ENCODE measurements around the gene C6orf136.

The C6orf136 gene

DNA sequence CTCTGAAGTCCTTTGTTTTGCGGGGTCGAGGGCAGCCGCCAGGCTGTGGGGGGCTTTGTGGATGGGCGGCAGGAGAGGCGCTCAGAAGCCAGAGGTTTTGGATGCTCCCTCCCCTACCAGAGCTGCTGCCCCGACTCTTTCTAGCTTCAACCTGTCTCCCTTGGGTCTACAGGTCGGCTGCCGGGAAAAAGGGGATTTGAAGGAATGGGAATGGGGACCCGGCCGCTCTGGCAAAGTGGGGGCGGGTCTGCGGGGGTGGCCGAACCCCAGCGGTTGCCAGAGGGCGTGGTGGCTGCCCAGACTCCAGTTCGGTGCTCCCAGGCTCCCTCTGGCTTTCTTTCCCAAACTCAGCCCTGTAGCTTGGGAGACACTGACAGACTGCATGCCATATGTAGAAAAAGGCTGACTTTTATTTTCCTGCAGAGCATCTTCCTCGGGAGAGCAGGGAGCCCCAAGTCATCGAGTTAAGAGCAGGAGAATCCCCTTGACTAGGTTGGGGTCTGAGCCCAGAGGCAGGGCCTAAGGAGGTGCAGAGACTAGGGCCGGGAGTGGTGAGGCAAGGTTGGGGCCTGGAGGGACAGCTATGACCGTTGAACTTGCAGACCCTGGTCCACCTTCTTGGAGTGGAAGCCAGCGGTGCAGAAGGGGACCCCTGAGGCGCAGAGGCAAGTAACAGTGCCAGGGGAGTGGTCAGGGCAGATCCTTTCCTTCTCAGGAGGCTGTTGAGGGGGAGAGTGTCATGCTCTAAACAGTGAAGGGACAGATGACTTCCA lies 40.9 kb downstream of the C6orf136 start:
- no peak for DNase-seq

DNA sequence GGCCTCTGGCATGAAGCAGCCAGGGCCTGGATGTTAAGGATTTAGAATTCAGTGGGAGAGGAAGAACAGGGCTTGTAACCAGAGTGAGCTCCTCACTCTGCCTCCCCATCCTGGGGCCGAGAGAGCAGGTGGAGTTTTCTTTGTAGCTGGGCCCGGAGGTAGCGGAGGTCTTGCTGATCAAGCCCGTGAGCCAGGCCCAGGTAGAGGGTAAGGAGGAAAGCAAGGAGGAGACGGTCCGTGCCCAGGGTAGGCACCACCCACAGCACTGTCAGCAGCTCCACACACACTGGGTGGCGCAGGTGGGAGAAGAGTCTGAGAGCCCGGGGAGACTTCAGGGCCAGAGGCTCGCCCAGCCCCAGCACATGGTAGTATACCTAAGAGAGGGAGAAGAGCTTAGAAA lies 41.6 kb downstream of the C6orf136 start:
- no peak for DNase-seq

DNA sequence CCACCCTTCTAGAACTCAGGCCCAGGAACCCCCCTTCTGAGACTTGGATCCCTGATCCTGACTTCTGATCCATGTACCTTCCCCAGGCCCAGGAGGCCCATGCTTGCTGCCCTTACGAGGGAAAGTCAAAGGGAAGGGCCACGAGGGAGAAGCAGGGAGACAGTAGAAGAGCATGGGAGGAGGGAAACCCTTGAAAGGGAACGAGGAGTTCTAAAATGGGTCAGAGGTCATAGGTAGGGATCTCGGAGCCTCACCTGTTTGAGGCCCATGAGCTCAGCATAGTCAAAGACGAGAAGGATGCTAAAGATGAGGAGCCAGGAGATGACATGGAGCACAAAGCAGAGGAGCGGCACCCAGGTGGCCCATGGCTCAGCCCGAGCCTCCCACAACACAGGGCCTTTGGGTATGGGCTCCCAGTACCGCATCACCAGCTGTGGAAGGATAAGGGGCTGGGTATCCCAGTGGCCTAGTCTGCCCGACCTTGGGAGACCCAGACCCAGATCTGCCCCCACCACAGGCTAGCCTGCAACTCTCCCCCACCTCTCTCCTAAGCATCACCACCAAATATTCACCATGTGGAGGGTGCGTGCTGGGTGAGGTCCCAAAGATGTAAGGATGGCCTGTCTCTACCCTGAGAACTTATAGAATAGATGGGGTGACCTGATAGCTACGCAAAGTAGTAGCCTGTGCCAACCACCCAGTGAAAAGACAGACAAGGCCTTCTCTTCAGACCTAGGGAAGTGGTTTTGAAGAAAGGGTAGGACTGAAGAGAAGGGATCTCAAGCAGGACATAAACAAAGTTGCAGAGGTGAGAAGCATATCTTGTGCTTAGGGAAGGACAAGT lies 42.3 kb downstream of the C6orf136 start:
- DNase-seq, result no peak

DNA sequence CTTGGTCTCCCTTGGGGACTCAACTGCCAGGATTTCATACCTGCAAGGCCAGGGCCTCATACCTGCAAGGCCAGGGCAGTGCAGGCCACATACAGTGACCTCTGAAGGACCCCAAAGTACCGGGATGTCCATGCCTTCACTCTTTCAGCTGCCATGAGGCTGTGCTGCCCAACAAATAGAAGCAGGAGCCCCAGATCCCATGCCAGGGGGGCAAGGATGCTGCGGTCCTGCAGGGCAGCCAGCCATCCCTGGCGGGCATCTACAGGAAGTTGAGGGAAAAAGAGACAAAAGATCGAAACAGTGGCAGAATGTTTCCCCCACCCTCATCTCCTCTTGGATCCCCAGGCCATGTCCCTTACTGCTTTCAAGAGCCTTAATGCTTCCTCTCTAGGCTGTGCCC lies 43.1 kb downstream of the C6orf136 start:
- DNase-seq, result no peak

DNA sequence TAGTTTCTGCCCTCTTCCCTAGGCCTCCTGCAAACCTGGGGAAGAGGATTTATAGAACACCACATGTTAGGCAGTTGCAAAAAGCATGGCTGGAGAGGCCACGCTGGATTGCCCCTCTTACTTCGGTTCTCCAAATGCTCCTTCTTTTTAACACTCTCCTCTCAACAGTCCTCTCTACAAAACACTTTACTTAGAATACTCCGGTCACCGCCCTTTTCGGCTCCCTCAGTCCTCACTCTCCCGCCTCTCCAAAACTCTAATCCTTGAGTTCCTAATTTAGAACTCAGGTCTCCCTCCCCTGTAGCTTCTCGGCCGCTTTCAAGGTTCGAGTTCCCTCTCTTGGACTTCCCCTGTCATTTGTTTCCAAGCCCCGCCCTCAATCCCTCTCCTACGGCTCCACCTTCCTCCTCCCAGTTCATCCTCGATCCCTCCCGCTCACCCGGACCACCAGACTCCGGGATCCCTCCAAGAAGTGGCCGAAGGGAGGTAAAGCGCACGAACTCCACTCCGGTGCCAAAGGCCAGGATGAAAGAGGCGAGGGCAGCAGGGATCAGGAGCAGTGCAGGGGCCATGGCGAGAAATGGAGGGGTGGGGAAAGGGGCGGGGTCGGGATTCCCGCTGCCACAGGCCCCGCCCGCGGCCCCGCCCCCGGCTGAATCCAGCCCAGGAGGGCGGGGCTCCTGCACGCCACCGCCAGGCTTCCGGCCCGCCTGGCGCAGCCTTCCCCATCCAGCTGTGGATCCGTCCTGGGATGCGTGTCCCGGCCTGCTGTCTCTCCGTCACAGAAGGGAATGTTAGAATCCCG lies 43.7 kb downstream of the C6orf136 start, which contains the start of gene NRM:
Gene NRM (minus strand): TSS at position 582 of the 805 bp plus-strand sequence. CDS start 10 bp downstream, at position 572.
- DNase-seq, result peak; percentile 84

DNA sequence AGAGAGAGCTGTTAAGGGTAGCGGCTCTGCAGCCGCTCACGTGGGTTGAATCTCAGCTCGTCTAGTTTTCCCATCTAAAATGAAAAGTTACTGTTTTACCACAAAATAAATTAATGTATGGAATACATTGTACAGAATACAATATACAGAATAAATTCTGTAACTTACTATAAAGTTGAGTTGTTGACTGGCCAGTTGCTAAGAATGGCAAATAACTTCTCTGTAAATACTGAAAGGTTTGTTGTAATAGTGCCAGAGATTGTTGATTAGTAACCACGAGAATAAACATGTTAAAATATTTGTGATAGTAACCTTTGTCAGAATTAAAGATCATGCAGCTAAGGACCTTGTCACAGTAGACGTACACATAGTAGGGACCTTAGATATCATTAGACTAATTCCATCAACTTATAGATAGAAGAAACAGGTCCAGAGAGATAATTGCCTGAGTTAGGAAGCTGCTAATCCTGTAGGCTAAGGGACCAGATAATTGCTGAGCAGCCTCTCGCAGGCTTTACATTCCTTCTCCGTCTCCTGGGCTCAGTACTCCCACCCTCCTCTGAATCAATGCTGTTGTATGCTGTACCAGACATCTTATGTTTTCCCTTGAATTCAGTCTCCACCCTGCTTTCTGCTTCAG lies 44.4 kb downstream of the C6orf136 start:
- no peak for DNase-seq

DNA sequence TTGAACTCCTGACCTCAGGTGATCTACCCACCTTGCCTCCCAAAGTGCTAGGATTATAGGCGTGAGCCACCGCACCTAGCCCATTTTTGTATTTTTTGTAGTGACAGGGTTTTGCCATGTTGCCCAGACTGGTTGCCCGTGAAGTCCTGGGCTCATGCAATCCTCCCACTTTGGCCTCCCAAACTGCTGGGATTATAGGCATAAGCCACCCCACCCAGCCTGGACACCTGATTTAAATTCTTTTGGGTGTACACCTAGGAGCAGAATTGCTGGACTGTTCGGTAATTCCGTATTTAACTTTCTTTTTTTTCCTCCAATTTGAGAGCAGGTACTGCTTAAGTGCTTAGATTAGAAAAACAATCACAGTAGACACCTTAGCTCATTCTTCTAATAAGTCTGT lies 49.5 kb downstream of the C6orf136 start:
- no peak for DNase-seq

DNA sequence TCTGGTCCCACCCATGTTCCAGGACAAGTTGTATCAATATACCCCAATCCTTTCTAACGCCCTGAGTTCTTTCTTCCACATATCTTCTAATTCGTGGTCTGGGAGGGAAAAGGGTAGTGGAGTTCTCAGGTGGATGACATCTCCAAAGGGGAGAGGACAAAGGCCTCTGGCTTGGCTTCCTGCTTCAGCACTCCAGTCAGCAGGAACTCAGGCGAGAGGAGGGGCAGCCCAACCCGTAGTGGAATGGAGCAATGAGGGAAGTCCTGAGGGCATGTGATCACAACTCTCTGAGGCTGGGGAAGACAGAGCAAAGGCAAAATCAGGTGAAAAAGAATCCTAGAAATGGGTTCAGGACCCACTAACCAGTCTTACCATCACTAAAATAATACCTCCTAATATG lies 53.4 kb downstream of the C6orf136 start:
- no peak for DNase-seq

Measured in DMS79 treated with DMSO at 0.1 percent for 48 hours (cell line).